ENCODE results near the gene PSTPIP2. TPM values are rescaled to one million over a fixed set of nuclear protein-coding genes. Genes with fewer than 3 reads are reported as not detected.

Gene PSTPIP2
- total and polyA plus RNA-seq, 2 donors (not counting 3 experiments of a cell fraction or from before 2014, with no cell fraction given) = 1.6 to 4.9 TPM

GRCh38 chr18:46068763-46069162 is 3.3 kb downstream of the PSTPIP2 start:
- H3K9ac ChIP-seq (replicated peaks; ENCODE audit: extremely low read depth, insufficient read depth, low read length) = no peak overlapping the region
- no peaks in the 10 kb centered on the region for H3K36me3 ChIP-seq (ENCODE audit: control insufficient read depth in 2 of 2, extremely low read depth in 1 of 2, insufficient read depth in 2 of 2, low read length in 2 of 2)
- H3K27me3 ChIP-seq (ENCODE audit: control insufficient read depth in 2 of 2, insufficient read depth in 2 of 2, low read length in 2 of 2) = no peaks in the 10 kb centered on the region
- no peak overlapping the region for H3K4me2 ChIP-seq (ENCODE audit: insufficient read depth, low read length)
- ChIA-PET POLR2A (no interaction called here), CTCF (interaction anchor here (1.6 kb wide), 1 partner anchor 189 kb away, joined by 4 read pairs; no protein-coding TSS in a partner anchor)
- no peak overlapping the region for H2AFZ ChIP-seq (ENCODE audit: low read depth, low read length)
- BruUV-seq (replicated peaks) = no TSS peak
- no peaks in the 10 kb centered on the region for H3K79me2 ChIP-seq (ENCODE audit: control insufficient read depth, insufficient read depth, low read length)
- DNase-seq (ENCODE audit: low read depth, low spot score) (no peak), FAIRE-seq (no peak)
- dilution Hi-C loops (cut with MboI; ENCODE audit: extremely low pct_ligation_motif_present, low sequenced_read_pairs) = no loop called here
- H3K27ac ChIP-seq (ENCODE audit: insufficient read depth, low read depth, low read length) = no peak overlapping the region
- H4K20me1 ChIP-seq (replicated peaks; ENCODE audit: control insufficient read depth, extremely low read depth, insufficient read depth, low read length) = no peaks in the 10 kb centered on the region
- peaks cover 9% of the 10 kb centered on the region for H3K4me1 ChIP-seq (ENCODE audit: control insufficient read depth, extremely low read depth, insufficient read depth, low read length)
- no peaks in the 10 kb centered on the region for H3K9me1 ChIP-seq (replicated peaks; ENCODE audit: control insufficient read depth, extremely low read depth, insufficient read depth, low read length)
- H3K4me3 ChIP-seq (replicated peaks in 1 of 3; ENCODE audit: insufficient read depth in 1 of 3, low read depth in 1 of 3, low read length in 3 of 3) = no peak overlapping the region
- intact Hi-C loops (cut with micrococcal nuclease) = loop anchor here (10.0 kb wide), 1 partner anchor 56 kb away; no protein-coding TSS in a partner anchor
- TF ChIP-seq POLR2A (IDR thresholded peaks at IDR 0.05; ENCODE audit: low read depth, low read length) (no peak), POLR2AphosphoS5 (IDR thresholded peaks at IDR 0.05; ENCODE audit: insufficient read depth, low read depth, low read length) (no peak), GATA2 (IDR thresholded peaks at IDR 0.05; ENCODE audit: insufficient read depth, insufficient read length, low read depth, low read length) (no peak), MYC (IDR thresholded peaks at IDR 0.05; ENCODE audit: low read depth, low read length) (no peak), MAX (IDR thresholded peaks at IDR 0.05; ENCODE audit: insufficient read depth, insufficient read length) (no peak), CTCF (IDR thresholded peaks at IDR 0.05; ENCODE audit: extremely low read depth in 1 of 2, insufficient read depth in 1 of 2, low read depth in 1 of 2, low read length in 2 of 2) (no peak), FOS (IDR thresholded peaks at IDR 0.05; ENCODE audit: borderline replicate concordance, insufficient read depth, low read length) (no peak), JUN (IDR thresholded peaks at IDR 0.05; ENCODE audit: borderline replicate concordance, insufficient read depth, insufficient read length, low read depth) (no peak), EZH2 (IDR thresholded peaks at IDR 0.05; ENCODE audit: borderline replicate concordance, low read depth, low read length, severe bottlenecking) (no peak)
- H3K9me3 ChIP-seq (replicated peaks; ENCODE audit: control insufficient read depth, insufficient read depth, low read length) = no peaks in the 10 kb centered on the region

Data from endothelial cell of umbilical vein (primary cell).